ENCODE data around the gene C16orf90. TPM values are rescaled to one million over a fixed set of nuclear protein-coding genes. Genes with fewer than 3 reads are reported as not detected.

C16orf90 gene
- total RNA-seq, 1 donor from 2014 or later, result not detected

DNA sequence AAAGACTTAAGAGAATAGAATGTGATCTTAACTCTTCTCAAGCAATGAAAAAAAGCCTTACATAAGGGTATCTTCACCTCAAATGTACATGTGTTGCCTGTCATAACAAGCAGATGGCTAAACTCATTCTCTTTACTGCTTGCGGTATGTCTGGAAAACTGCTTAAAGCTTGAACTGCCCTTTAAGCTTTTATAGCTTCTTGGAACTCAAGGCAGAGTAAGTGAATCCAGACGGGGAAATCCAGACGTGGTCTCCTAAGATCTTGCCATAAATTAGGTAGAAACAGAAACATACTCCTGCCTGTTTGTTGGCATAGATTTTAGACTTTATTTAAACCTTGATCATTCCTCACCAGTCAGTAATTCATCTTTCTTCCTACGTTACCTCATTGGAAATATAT, 25.1 kb upstream of the C16orf90 start:
- Mint-ChIP-seq H3K9me3 (ENCODE audit: unreplicated experiment) (no peaks in the 10 kb centered on the region), H3K27ac (ENCODE audit: unreplicated experiment) (no peak overlapping the region), H3K27me3 (ENCODE audit: unreplicated experiment) (no peaks in the 10 kb centered on the region), H3K4me3 (ENCODE audit: unreplicated experiment) (no peak overlapping the region), H3K4me1 (ENCODE audit: unreplicated experiment) (peaks cover 4% of the 10 kb centered on the region), H3K36me3 (ENCODE audit: unreplicated experiment) (peaks cover 53% of the 10 kb centered on the region)
- DNase-seq (ENCODE audit: extremely low spot score, unreplicated experiment), result no peak
- TF ChIP-seq, protein P1, sequence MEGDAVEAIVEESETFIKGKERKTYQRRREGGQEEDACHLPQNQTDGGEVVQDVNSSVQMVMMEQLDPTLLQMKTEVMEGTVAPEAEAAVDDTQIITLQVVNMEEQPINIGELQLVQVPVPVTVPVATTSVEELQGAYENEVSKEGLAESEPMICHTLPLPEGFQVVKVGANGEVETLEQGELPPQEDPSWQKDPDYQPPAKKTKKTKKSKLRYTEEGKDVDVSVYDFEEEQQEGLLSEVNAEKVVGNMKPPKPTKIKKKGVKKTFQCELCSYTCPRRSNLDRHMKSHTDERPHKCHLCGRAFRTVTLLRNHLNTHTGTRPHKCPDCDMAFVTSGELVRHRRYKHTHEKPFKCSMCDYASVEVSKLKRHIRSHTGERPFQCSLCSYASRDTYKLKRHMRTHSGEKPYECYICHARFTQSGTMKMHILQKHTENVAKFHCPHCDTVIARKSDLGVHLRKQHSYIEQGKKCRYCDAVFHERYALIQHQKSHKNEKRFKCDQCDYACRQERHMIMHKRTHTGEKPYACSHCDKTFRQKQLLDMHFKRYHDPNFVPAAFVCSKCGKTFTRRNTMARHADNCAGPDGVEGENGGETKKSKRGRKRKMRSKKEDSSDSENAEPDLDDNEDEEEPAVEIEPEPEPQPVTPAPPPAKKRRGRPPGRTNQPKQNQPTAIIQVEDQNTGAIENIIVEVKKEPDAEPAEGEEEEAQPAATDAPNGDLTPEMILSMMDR (IDR thresholded peaks at IDR 0.05), result no peak

- peaks cover 51% of the 10 kb centered on the region for H3K36me3 Mint-ChIP-seq (ENCODE audit: unreplicated experiment)
- H3K4me1 Mint-ChIP-seq (ENCODE audit: unreplicated experiment), result peaks cover 4% of the 10 kb centered on the region
- no peak overlapping the region for H3K27ac Mint-ChIP-seq (ENCODE audit: unreplicated experiment)
- TF ChIP-seq, protein P1 (IDR thresholded peaks at IDR 0.05), result no peak
- no peak overlapping the region for H3K4me3 Mint-ChIP-seq (ENCODE audit: unreplicated experiment)
- DNase-seq (ENCODE audit: extremely low spot score, unreplicated experiment), result no peak
- H3K27me3 Mint-ChIP-seq (ENCODE audit: unreplicated experiment), result no peaks in the 10 kb centered on the region
- H3K9me3 Mint-ChIP-seq (ENCODE audit: unreplicated experiment), result no peaks in the 10 kb centered on the region
Measured at GRCh38 chr16:3519581-3519980, 24.3 kb upstream of the C16orf90 start.

GRCh38 chr16:3518986-3519348, 23.7 kb upstream of the C16orf90 start:
- TF ChIP-seq, protein P1 (IDR thresholded peaks at IDR 0.05), result no peak
- Mint-ChIP-seq H3K27ac (ENCODE audit: unreplicated experiment) (no peak overlapping the region), H3K27me3 (ENCODE audit: unreplicated experiment) (no peaks in the 10 kb centered on the region), H3K36me3 (ENCODE audit: unreplicated experiment) (peaks cover 55% of the 10 kb centered on the region), H3K4me1 (ENCODE audit: unreplicated experiment) (peaks cover 4% of the 10 kb centered on the region), H3K9me3 (ENCODE audit: unreplicated experiment) (no peaks in the 10 kb centered on the region), H3K4me3 (ENCODE audit: unreplicated experiment) (no peak overlapping the region)
- DNase-seq (ENCODE audit: extremely low spot score, unreplicated experiment), result no peak

- no peaks in the 10 kb centered on the region for H3K9me3 Mint-ChIP-seq (ENCODE audit: unreplicated experiment)
- DNase-seq (ENCODE audit: extremely low spot score, unreplicated experiment), result no peak
- peaks cover 4% of the 10 kb centered on the region for H3K4me1 Mint-ChIP-seq (ENCODE audit: unreplicated experiment)
- H3K36me3 Mint-ChIP-seq (ENCODE audit: unreplicated experiment), result peaks cover 55% of the 10 kb centered on the region
- TF ChIP-seq, protein P1 (IDR thresholded peaks at IDR 0.05), result no peak
- H3K27ac Mint-ChIP-seq (ENCODE audit: unreplicated experiment), result no peak overlapping the region
- no peaks in the 10 kb centered on the region for H3K27me3 Mint-ChIP-seq (ENCODE audit: unreplicated experiment)
- no peak overlapping the region for H3K4me3 Mint-ChIP-seq (ENCODE audit: unreplicated experiment)
Measured at GRCh38 chr16:3518292-3518985, 23.1 kb upstream of the C16orf90 start.

DNA sequence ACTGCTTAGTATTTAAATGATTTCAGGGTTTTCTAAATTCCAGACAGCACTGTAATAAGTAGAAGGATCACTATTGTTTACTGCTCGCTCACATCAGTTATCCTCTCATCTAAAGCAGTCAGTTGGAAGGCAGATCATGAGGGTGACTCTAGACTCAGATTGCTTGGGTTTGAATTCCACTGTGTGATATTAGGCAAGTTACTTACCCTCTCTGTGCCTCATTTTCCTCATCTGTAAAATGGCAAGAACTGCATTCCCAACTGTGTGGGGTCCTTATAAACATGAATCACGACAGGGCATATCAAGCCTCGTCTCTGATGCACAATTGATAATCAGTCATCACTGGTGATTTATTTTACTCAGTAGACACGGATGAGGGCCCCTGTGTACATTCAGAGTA, 20.6 kb upstream of the C16orf90 start:
- Mint-ChIP-seq H3K27me3 (ENCODE audit: unreplicated experiment) (no peaks in the 10 kb centered on the region), H3K36me3 (ENCODE audit: unreplicated experiment) (peaks cover 51% of the 10 kb centered on the region), H3K9me3 (ENCODE audit: unreplicated experiment) (no peaks in the 10 kb centered on the region), H3K27ac (ENCODE audit: unreplicated experiment) (no peak overlapping the region), H3K4me3 (ENCODE audit: unreplicated experiment) (no peak overlapping the region), H3K4me1 (ENCODE audit: unreplicated experiment) (peaks cover 4% of the 10 kb centered on the region)
- DNase-seq (ENCODE audit: extremely low spot score, unreplicated experiment), result no peak
- TF ChIP-seq, protein P1 (IDR thresholded peaks at IDR 0.05), result no peak
